Stimulated activated CD4-positive, alpha-beta T cell treated with anti-CD3 and anti-CD28 coated beads, Interleukin-1b, Interleukin-23, amount 100 ng/mL, for 48 hours (primary cell): Measurements from ENCODE around the gene VIP.

Experiments
- DNase-seq: peaks from one replicate; pipeline ENCODE4 v3.0.0-alpha.2; 2020

The VIP gene

DNA sequence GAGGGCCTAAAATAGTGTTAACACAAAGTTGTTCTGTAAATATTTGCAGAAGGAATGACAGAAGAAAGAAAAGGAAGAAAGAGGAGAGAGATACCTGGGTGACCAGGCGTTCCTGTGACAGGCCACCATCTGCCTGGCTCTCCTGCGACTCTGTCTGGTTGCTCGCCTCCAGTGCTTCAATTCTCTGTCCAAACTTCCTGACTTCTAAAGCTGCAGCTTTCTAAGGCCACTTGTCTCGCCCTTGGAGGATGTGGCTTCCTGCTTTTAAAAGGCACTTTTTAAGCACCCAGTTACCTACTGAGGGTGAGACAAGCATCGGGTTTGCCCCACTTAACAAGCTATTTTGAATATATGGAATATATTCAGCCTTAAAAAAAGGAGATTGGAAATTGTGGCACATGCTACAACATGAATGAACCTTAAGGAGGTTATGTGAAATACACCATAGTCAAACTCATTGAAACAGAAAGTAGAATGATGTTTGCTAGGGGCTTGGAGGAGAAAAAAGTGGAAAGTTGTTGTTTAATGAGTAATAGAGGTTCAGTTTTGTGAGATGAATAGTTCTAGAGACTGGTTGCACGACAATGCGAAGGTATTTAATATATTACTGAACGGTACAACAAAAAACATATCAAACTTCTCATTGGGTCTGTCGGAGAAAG, 32.8 kb downstream of the VIP start:
- DNase-seq: no peak

DNA sequence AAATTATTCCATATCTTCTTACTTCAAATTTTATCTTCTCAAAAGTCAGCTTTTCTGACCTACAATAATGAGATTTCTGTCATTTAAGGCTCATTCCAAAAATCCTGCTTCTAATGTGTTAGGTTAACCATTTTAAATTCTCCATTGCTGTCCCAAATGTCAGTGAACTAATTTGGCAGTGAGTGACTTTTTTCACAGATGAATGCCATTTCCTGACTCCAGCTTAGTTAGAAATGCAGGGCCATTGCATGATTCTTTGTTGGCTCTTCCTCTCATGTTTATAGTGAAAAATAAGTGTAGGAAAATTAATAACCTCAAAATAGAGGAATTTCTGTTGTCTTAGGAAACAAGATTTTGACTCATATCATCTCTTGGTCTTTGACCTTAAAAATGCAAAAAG, 44.1 kb downstream of the VIP start:
- no peak for DNase-seq

DNA sequence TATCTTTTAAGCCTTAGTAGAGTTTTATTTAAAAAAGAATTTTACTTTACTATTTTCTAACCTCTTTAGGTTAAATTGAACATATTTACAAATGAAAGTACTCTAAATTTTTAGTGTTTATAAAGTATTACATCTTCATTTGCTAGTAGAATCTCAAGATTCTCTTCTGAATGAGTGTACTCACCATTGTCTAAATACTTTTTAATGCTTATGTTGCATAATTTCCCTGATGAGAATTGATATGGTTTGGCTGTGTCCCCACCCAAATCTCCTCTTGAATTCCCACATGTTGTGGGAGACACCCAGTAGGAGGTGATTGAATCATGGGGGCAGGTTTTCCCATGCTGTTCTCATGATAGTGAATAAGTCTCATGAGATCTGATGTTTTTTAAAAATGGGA, 53.6 kb downstream of the VIP start:
- DNase-seq: no peak
